ENCODE data around the gene RAB40B.

Gene RAB40B

DNA sequence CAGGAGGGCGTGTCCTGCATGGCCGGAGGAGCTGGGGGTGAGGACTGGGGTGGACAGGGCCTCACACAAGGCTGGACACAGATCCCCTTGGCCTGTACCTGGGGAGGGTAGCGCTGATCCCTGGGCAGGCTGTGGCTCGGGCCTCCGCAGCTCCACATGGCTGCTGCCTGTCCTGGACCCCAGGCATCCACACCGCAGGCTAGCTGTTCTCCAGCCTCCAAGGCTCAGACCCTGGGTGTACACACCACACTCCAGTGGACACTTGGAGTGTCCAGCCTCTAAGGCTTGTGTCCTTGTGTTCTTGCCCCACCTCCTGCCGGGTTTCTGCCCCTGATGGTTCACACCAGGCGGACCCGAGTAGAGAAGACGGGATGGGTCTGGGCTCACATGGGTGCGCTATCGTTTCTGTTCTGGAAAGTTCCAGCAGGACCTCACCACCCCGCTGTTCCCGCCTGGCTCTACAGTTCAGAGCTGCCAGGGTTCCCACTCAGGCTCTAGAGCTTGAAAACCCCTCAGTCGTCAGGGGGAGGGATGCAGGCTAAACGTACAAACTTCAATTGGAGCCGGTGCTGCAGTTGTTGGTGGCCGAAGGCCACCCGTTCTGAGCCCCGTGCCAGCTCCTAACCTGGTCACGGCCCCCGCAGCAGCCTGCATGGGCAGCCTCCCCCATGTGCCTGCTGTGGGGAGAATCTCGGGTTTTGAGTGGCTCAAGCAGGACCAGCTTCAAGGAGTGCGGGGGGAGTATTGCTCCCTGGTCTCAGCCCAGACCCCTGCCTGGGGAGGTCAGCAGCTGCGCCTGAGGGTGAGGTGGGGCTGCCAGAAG, 11.4 kb upstream of the RAB40B start:
- no peak for DNase-seq (ENCODE audit: low read depth)
- no peak overlapping the region for H3K4me3 ChIP-seq (ENCODE audit: low read depth, low read length)
- TF ChIP-seq, protein P1, sequence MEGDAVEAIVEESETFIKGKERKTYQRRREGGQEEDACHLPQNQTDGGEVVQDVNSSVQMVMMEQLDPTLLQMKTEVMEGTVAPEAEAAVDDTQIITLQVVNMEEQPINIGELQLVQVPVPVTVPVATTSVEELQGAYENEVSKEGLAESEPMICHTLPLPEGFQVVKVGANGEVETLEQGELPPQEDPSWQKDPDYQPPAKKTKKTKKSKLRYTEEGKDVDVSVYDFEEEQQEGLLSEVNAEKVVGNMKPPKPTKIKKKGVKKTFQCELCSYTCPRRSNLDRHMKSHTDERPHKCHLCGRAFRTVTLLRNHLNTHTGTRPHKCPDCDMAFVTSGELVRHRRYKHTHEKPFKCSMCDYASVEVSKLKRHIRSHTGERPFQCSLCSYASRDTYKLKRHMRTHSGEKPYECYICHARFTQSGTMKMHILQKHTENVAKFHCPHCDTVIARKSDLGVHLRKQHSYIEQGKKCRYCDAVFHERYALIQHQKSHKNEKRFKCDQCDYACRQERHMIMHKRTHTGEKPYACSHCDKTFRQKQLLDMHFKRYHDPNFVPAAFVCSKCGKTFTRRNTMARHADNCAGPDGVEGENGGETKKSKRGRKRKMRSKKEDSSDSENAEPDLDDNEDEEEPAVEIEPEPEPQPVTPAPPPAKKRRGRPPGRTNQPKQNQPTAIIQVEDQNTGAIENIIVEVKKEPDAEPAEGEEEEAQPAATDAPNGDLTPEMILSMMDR (IDR thresholded peaks at IDR 0.05; ENCODE audit: control insufficient read depth, extremely low read depth, insufficient read depth): no peak

GRCh38 chr17:82709024-82709675, 10.7 kb upstream of the RAB40B start:
- TF ChIP-seq, protein P1 (IDR thresholded peaks at IDR 0.05; ENCODE audit: control insufficient read depth, extremely low read depth, insufficient read depth): no peak
- no peak for DNase-seq (ENCODE audit: low read depth)
- H3K4me3 ChIP-seq (ENCODE audit: low read depth, low read length): no peak overlapping the region

DNA sequence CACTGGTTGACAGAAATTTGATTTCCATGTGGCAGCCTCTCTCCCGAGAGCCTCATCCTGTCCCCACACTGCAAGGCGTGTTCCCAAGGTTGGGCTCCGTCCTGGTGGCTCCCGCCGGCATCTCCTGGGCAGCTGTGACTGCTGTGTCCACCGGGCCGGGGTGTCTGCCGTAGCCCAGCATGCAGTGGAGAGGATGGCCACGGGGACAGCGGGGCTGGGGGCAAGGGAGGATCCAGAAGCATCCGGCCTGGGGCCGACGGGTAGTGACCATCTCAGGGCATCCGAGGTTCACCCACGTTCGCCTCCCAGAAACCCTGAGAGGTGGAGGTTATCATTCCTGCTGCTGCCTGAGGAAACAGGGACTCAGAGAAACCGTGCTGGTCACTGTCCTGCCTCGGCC, 7.3 kb upstream of the RAB40B start:
- no peak for DNase-seq (ENCODE audit: low read depth)
- H3K4me3 ChIP-seq (ENCODE audit: low read depth, low read length): no peak overlapping the region
- TF ChIP-seq, protein P1 (IDR thresholded peaks at IDR 0.05; ENCODE audit: control insufficient read depth, extremely low read depth, insufficient read depth): no peak

GRCh38 chr17:82704886-82705285, 6.4 kb upstream of the RAB40B start:
- no peak overlapping the region for H3K4me3 ChIP-seq (ENCODE audit: low read depth, low read length)
- DNase-seq (ENCODE audit: low read depth): no peak
- TF ChIP-seq, protein P1 (IDR thresholded peaks at IDR 0.05; ENCODE audit: control insufficient read depth, extremely low read depth, insufficient read depth): no peak

DNA sequence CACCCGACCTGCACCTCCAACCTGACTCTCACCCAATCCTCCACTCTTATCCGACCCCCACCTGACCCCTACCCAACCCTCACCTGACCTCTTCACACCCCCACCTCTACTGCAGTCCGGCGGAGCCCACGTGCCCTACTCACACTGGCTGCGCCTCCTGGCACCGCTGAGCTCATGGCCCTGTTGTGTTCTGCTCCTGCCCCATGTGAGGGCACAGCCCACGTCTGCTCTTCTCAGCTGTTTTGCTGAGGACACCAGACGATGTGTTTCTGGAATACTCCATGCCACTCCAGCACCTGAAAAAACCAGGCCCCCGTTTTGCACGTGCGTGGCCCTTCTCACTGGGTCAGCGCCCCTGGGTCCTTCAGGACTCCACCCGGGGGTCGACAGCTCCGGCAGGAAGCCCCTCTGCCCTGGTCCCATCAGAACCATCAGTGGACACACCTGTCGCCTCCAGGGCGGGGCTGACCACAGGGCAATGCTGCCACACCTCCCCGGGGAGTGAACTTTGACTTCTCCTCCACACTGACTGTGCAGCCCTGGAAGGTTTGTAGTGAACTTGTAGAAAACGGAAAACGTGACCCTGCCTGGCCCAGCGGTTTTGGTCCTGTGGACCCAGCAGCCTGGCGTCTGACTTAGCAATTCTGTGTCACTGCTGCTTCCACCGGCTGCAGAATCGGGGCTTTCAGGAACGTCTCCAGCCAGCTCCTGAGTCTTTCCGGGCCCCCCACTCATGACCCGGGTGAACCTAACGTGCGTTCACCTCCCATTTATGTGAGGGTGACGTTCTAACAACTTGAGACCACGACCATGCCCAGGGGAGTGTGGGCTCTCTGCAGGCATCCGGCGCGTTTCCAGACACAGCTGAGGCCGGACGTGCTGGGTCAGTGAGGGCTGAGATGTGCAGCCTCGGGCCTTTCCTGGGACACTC, 5.7 kb upstream of the RAB40B start:
- no peak overlapping the region for H3K4me3 ChIP-seq (ENCODE audit: low read depth, low read length)
- TF ChIP-seq, protein P1 (IDR thresholded peaks at IDR 0.05; ENCODE audit: control insufficient read depth, extremely low read depth, insufficient read depth): no peak
- DNase-seq (ENCODE audit: low read depth): no peak

DNA sequence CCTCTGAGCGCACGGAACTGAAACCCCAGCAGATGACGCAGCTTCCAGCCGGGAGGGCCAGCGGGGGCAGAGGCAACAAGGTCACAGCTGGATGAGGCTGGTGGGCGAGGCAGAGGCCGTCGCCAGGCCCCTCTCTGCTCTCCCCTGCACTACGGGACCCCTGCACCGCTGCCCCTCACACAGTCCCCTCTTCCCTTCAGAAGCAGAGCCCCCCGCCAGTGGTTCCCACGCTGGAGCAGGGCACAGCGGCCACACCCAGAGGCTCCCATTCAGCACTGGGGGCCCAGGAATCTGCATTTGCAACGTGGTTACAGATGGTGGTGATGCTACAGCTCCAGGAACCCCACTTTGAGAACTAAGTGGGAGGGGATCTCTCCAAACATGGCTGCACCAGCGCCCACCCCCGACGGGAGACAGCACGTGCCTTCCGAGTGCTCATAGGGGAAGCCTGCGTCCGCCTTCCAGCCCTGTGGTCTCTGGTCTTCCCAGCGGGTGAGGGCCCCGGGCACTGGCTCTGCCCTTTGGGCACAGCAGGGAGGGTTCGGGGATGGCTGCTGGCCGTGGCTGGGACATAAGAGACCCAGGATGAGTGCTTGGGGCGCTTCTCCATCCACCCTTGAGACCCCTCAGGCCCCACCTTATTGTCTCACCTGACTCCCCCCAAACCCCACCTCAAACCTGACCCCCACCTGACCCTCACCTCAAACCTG, 4.7 kb upstream of the RAB40B start:
- no peak overlapping the region for H3K4me3 ChIP-seq (ENCODE audit: low read depth, low read length)
- TF ChIP-seq, protein P1 (IDR thresholded peaks at IDR 0.05; ENCODE audit: control insufficient read depth, extremely low read depth, insufficient read depth): no peak
- no peak for DNase-seq (ENCODE audit: low read depth)
